Loucy (cell line): ENCODE results near the gene AGPS.

Source experiments
- H2AFZ ChIP-seq: fragments of 200-600 bp; sonication (generic); 2 replicates; pipeline ENCODE4 v1.6.0; 2016; ENCODE audit warnings: antibody characterized with exemption, mild to moderate bottlenecking, low read length, moderate library complexity
- H3F3A ChIP-seq: fragments of 200-600 bp; 2 replicates; pipeline ENCODE4 v1.6.0; 2016; ENCODE audit warnings: antibody characterized with exemption, low read depth, mild to moderate bottlenecking
- H3K27me3 ChIP-seq: fragments of 200-600 bp; sonication (generic); 2 replicates; pipeline ENCODE4 v1.6.1; 2014; ENCODE audit warnings: low read length, mild to moderate bottlenecking; ENCODE audit not compliant: insufficient read depth, poor library complexity, severe bottlenecking
- H3K36me3 ChIP-seq: fragments of 200-600 bp; sonication (generic); 2 replicates; pipeline ENCODE4 v1.6.1; 2016; ENCODE audit warnings: low read length; ENCODE audit not compliant: insufficient read depth
- H3K4me1 ChIP-seq: fragments of 200-600 bp; sonication (generic); 2 replicates; pipeline ENCODE4 v1.5.1; 2014; ENCODE audit warnings: low read length, mild to moderate bottlenecking; ENCODE audit not compliant: insufficient read depth, poor library complexity, severe bottlenecking
- H3K4me2 ChIP-seq: fragments of 200-600 bp; sonication (generic); 2 replicates; pipeline ENCODE4 v1.6.0; 2014; ENCODE audit warnings: antibody characterized with exemption, low read length, low read depth, mild to moderate bottlenecking; ENCODE audit not compliant: poor library complexity, severe bottlenecking
- H3K4me3 ChIP-seq: fragments of 200-600 bp; sonication (generic); 2 replicates; pipeline ENCODE4 v1.5.1; 2014; ENCODE audit warnings: low read length, mild to moderate bottlenecking, mixed read lengths; ENCODE audit not compliant: poor library complexity, severe bottlenecking
- H3K79me2 ChIP-seq: fragments of 200-600 bp; sonication (generic); 2 replicates; pipeline ENCODE4 v1.6.1; 2014; ENCODE audit warnings: low read length; ENCODE audit not compliant: insufficient read depth
- H3K9ac ChIP-seq: fragments of 200-600 bp; sonication (generic); 2 replicates; pipeline ENCODE4 v1.6.0; 2014; ENCODE audit warnings: mild to moderate bottlenecking, low read depth, low read length, moderate library complexity; ENCODE audit not compliant: poor library complexity, severe bottlenecking
- H3K9me2 ChIP-seq: fragments of 200-600 bp; sonication (generic); replicated peaks from 2 replicates; pipeline ENCODE4 v1.6.1; 2016; ENCODE audit warnings: low read depth, low read length, mixed read lengths
- H3K9me3 ChIP-seq: fragments of 200-600 bp; sonication (generic); 2 replicates; pipeline ENCODE4 v1.6.1; 2014; ENCODE audit warnings: mild to moderate bottlenecking, antibody characterized with exemption, low read length, low read depth; ENCODE audit not compliant: insufficient read depth
- H4K20me1 ChIP-seq: fragments of 200-600 bp; sonication (generic); 2 replicates; pipeline ENCODE4 v1.6.0; 2014; ENCODE audit warnings: antibody characterized with exemption, low read length, mild to moderate bottlenecking; ENCODE audit not compliant: insufficient read depth, poor library complexity, severe bottlenecking
- EZH2phosphoT487 ChIP-seq: fragments of 200-600 bp; IDR thresholded peaks from 2 replicates; pipeline ENCODE4 v1.6.1; 2018; ENCODE audit warnings: antibody characterized with exemption, mild to moderate bottlenecking, moderate library complexity, borderline replicate concordance
- TF ChIP-seq, protein P1 (sequence below): fragments of 200-600 bp; sonication (generic); conservative IDR thresholded peaks from 2 replicates; pipeline ENCODE4 v1.5.1; 2014; ENCODE audit warnings: mild to moderate bottlenecking, antibody characterized with exemption, low read length

The AGPS gene

DNA sequence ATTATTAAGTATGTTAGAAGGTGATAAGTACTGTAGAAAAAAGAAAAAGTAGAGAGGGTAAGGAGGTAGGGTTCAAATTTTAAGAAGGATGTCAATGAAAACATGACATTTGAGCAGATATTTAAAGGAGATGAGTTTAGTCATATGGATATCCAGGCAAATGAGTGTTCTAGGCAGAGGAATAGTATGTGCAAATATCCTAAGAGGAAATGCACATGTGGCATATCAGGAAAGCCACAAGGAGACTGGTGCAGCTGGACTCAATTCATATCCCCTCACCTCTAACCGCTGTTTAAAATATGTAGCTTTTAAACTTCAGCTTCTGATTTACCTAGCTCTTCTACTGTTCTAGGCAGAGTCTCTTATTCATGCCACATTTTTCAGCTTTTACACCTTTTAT is 9.5 kb downstream of the AGPS start:
- Histone ChIP-seq H3K9me3 (no peaks in the 10 kb centered on the region), H3K4me1 (peaks cover 72% of the 10 kb centered on the region), H3K4me2 (peak overlapping the region; percentile 9), H3K4me3 (no peak overlapping the region), H3K27me3 (no peaks in the 10 kb centered on the region), H3K36me3 (no peaks in the 10 kb centered on the region), H3K9me2 (no peaks in the 10 kb centered on the region), H3K79me2 (peaks cover 100% of the 10 kb centered on the region), H2AFZ (no peak overlapping the region), H3F3A (0 out of 2 replicates have a peak, but pooled peaks cover 5% of the 10 kb centered on the region), H4K20me1 (peaks cover 92% of the 10 kb centered on the region), H3K9ac (no peak overlapping the region)
- TF ChIP-seq EZH2phosphoT487, result no peak
- TF ChIP-seq, protein P1, sequence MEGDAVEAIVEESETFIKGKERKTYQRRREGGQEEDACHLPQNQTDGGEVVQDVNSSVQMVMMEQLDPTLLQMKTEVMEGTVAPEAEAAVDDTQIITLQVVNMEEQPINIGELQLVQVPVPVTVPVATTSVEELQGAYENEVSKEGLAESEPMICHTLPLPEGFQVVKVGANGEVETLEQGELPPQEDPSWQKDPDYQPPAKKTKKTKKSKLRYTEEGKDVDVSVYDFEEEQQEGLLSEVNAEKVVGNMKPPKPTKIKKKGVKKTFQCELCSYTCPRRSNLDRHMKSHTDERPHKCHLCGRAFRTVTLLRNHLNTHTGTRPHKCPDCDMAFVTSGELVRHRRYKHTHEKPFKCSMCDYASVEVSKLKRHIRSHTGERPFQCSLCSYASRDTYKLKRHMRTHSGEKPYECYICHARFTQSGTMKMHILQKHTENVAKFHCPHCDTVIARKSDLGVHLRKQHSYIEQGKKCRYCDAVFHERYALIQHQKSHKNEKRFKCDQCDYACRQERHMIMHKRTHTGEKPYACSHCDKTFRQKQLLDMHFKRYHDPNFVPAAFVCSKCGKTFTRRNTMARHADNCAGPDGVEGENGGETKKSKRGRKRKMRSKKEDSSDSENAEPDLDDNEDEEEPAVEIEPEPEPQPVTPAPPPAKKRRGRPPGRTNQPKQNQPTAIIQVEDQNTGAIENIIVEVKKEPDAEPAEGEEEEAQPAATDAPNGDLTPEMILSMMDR, result no peak

DNA sequence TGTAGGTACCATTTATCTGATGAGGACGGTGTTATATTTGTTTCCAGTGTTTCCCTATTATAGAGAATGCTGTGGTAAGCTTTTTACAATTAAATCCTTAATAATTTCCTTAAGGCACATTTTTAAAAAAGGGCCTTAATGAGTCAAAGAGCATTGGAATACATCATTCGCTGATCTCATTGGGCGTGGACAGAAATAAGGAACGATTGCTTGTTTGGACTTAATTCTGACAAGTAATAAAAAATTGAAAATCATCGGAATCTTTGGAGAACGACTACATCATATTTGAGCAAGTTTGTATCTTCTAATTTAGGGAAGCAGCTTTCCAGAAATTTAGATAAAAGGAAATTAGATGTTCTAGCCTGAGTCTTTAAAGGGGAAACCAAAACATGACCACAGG is 11.3 kb downstream of the AGPS start:
- H3K79me2 ChIP-seq, result peaks cover 100% of the 10 kb centered on the region
- TF ChIP-seq, protein P1, result no peak
- TF ChIP-seq EZH2phosphoT487, result no peak
- peak overlapping the region; percentile 45 for H3K4me2 ChIP-seq

DNA sequence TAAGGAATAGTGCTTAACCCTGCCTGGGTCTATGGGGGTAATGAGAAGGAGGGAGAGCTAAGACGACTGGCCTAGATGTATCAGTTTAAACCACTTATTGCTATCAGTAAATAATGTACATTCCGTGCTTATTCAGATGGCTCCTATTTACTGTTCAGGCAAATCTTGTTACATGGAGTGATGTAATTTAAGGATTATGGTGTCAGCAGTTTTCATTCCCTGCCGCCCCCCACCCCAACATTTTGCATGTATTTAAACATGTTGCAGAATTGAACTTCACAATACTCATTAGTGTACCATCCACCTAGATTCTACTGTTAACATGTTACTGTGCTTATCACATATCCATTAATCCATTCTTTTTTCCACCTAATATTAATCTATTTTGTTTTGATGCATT is 11.7 kb downstream of the AGPS start:
- Histone ChIP-seq H3F3A (0 out of 2 replicates have a peak, but pooled peaks cover 2% of the 10 kb centered on the region), H3K9me3 (no peaks in the 10 kb centered on the region; the same call in 1 of the 2 replicates), H3K27me3 (no peaks in the 10 kb centered on the region), H3K4me1 (peaks cover 52% of the 10 kb centered on the region), H3K36me3 (peaks cover 6% of the 10 kb centered on the region; the same call in 1 of the 2 replicates), H3K4me3 (no peak overlapping the region), H2AFZ (no peak overlapping the region), H3K9ac (no peak overlapping the region), H3K79me2 (peaks cover 100% of the 10 kb centered on the region), H3K4me2 (peak overlapping the region; percentile 45), H3K9me2 (no peaks in the 10 kb centered on the region), H4K20me1 (peaks cover 82% of the 10 kb centered on the region)
- TF ChIP-seq EZH2phosphoT487, result no peak
- TF ChIP-seq, protein P1, result no peak

More for the DNA sequence above, 11.3 kb downstream of the AGPS start:
- Histone ChIP-seq H3K9me2 (no peaks in the 10 kb centered on the region), H3K4me3 (no peak overlapping the region), H4K20me1 (peaks cover 86% of the 10 kb centered on the region), H3F3A (0 out of 2 replicates have a peak, but pooled peaks cover 5% of the 10 kb centered on the region), H3K9ac (no peak overlapping the region), H3K9me3 (no peaks in the 10 kb centered on the region; the same call in 1 of the 2 replicates), H3K27me3 (no peaks in the 10 kb centered on the region), H3K36me3 (peaks cover 5% of the 10 kb centered on the region; the same call in 1 of the 2 replicates), H2AFZ (no peak overlapping the region), H3K4me1 (peaks cover 56% of the 10 kb centered on the region)
